Brain microvascular endothelial cell (primary cell): ENCODE data around the gene SMDT1.
"Not testable (repeated sequence)": the region's sequence is repeated elsewhere in the genome, so short reads cannot be mapped to it uniquely, and the experiment has no call there.

Source experiments
- DNase-seq: peaks from one replicate; pipeline ENCODE4 v3.0.0-alpha.2; 2020
- H3K27ac ChIP-seq: fragments of 250-450 bp; sonication (Bioruptor Pico); 2 replicates; pipeline ENCODE4 v1.5.1; 2020; ENCODE audit warnings: mild to moderate bottlenecking, moderate library complexity
- H3K27me3 ChIP-seq: fragments of 250-450 bp; sonication (Bioruptor Pico); replicated peaks from 2 replicates; pipeline ENCODE4 v1.5.1; 2020; ENCODE audit warnings: mild to moderate bottlenecking
- H3K36me3 ChIP-seq: fragments of 250-450 bp; sonication (Bioruptor Pico); replicated peaks from 2 replicates; pipeline ENCODE4 v1.5.1; 2020; ENCODE audit warnings: mild to moderate bottlenecking
- H3K4me3 ChIP-seq: 2 replicates; pipeline ENCODE4 v1.5.1; 2011; ENCODE audit warnings: low read depth, mild to moderate bottlenecking, control low read depth, low read length, moderate library complexity
- CTCF ChIP-seq: IDR thresholded peaks from 2 replicates; pipeline ENCODE4 v1.5.1; 2011; ENCODE audit warnings: low read depth, mild to moderate bottlenecking, moderate library complexity, low read length, control low read depth, inconsistent platforms; ENCODE audit errors: missing control alignments
- in situ Hi-C: cut with HindIII; loops from 2 replicates; pipeline ENCODE4 v1.10.0; 2017; ENCODE audit warnings: low sequenced_read_pairs, low pct_ligation_motif_present

SMDT1 gene

GRCh38 chr22:42127606-42128005 is 48.1 kb downstream of the SMDT1 start:
- no peak overlapping the region for H3K27ac ChIP-seq
- H3K27me3 ChIP-seq, result no peaks in the 10 kb centered on the region
- no peak overlapping the region for H3K4me3 ChIP-seq
- in situ Hi-C loops, result no loop called here
- no peak for DNase-seq
- TF ChIP-seq CTCF, result no peak
- H3K36me3 ChIP-seq, result no peaks in the 10 kb centered on the region

- H3K27me3 ChIP-seq, H3K27ac ChIP-seq, DNase-seq, H3K36me3 ChIP-seq, H3K4me3 ChIP-seq, in situ Hi-C loops: not testable (repeated sequence)
Measured at GRCh38 chr22:42128007-42128406, 48.5 kb downstream of the SMDT1 start.

- H3K27me3 ChIP-seq, H3K27ac ChIP-seq, H3K36me3 ChIP-seq, DNase-seq, in situ Hi-C loops, H3K4me3 ChIP-seq: not testable (repeated sequence)
Measured at GRCh38 chr22:42128776-42129694, 49.5 kb downstream of the SMDT1 start.

- H3K27ac ChIP-seq, H3K27me3 ChIP-seq, DNase-seq, in situ Hi-C loops, H3K4me3 ChIP-seq, H3K36me3 ChIP-seq: not testable (repeated sequence)
Measured at GRCh38 chr22:42130182-42130581, 50.7 kb downstream of the SMDT1 start.

GRCh38 chr22:42130639-42131431 is 51.3 kb downstream of the SMDT1 start, which contains the start of gene CYP2D6:
TSS of gene CYP2D6 (minus strand) at chr22:42130810. CDS start at chr22:42130791, 19 bp downstream.
- DNase-seq, H3K4me3 ChIP-seq, H3K27me3 ChIP-seq, in situ Hi-C loops, H3K36me3 ChIP-seq, H3K27ac ChIP-seq: not testable (repeated sequence)

- Histone ChIP-seq H3K36me3 (no peaks in the 10 kb centered on the region), H3K27ac (no peak overlapping the region), H3K27me3 (no peaks in the 10 kb centered on the region), H3K4me3 (no peak overlapping the region)
- in situ Hi-C loops, result no loop called here
- no peak for TF ChIP-seq CTCF
- DNase-seq, result no peak
Measured at GRCh38 chr22:42131562-42131961, 52.1 kb downstream of the SMDT1 start.

- Histone ChIP-seq H3K27ac (no peak overlapping the region), H3K36me3 (no peaks in the 10 kb centered on the region), H3K4me3 (no peak overlapping the region), H3K27me3 (no peaks in the 10 kb centered on the region)
- no peak for DNase-seq
- no peak for TF ChIP-seq CTCF
- in situ Hi-C loops, result no loop called here
Measured at GRCh38 chr22:42132457-42132856, 53.0 kb downstream of the SMDT1 start.
